ENCODE measurements around the gene KRT79.

KRT79 gene

GRCh38 chr12:52798671-52799504, 35.2 kb downstream of the KRT79 start:
- Histone ChIP-seq H3K27ac (replicated peaks) (no peak overlapping the region), H3K4me3 (replicated peaks; ENCODE audit: insufficient read depth, low read length) (no peak overlapping the region), H3K27me3 (ENCODE audit: insufficient read depth, poor library complexity, severe bottlenecking) (no peaks in the 10 kb centered on the region)
- no peak for TF ChIP-seq SPI1 (IDR thresholded peaks at IDR 0.05; ENCODE audit: borderline replicate concordance, low read depth)
- no peak for DNase-seq (ENCODE audit: low read depth in 1 of 2, low spot score in 1 of 2)

- Histone ChIP-seq H3K27ac (replicated peaks) (no peak overlapping the region), H3K27me3 (ENCODE audit: insufficient read depth, poor library complexity, severe bottlenecking) (no peaks in the 10 kb centered on the region), H3K4me3 (replicated peaks; ENCODE audit: insufficient read depth, low read length) (no peak overlapping the region)
- no peak for DNase-seq (ENCODE audit: low read depth in 1 of 2, low spot score in 1 of 2)
- TF ChIP-seq CTCF (IDR thresholded peaks at IDR 0.05; ENCODE audit: insufficient read depth, low read length) (no peak), POLR2AphosphoS5 (IDR thresholded peaks at IDR 0.05; ENCODE audit: low read depth) (no peak), REST (IDR thresholded peaks at IDR 0.05; ENCODE audit: insufficient replicate concordance, low read depth) (no peak), GABPA (IDR thresholded peaks at IDR 0.05; ENCODE audit: low read depth) (no peak), SPI1 (IDR thresholded peaks at IDR 0.05; ENCODE audit: borderline replicate concordance, low read depth) (no peak)
Measured at GRCh38 chr12:52798003-52798670, 36.0 kb downstream of the KRT79 start.

- Histone ChIP-seq H3K27me3 (ENCODE audit: insufficient read depth, poor library complexity, severe bottlenecking) (no peaks in the 10 kb centered on the region), H3K4me3 (replicated peaks; ENCODE audit: insufficient read depth, low read length) (no peak overlapping the region), H3K27ac (replicated peaks) (no peak overlapping the region)
- TF ChIP-seq POLR2AphosphoS5 (IDR thresholded peaks at IDR 0.05; ENCODE audit: low read depth) (no peak), REST (IDR thresholded peaks at IDR 0.05; ENCODE audit: insufficient replicate concordance, low read depth) (no peak), SPI1 (IDR thresholded peaks at IDR 0.05; ENCODE audit: borderline replicate concordance, low read depth) (no peak), GABPA (IDR thresholded peaks at IDR 0.05; ENCODE audit: low read depth) (no peak), CTCF (IDR thresholded peaks at IDR 0.05; ENCODE audit: insufficient read depth, low read length) (no peak)
- DNase-seq (ENCODE audit: low read depth in 1 of 2, low spot score in 1 of 2) = no peak
Measured at GRCh38 chr12:52797529-52797894, 36.6 kb downstream of the KRT79 start.

GRCh38 chr12:52796839-52797528, 37.1 kb downstream of the KRT79 start:
- TF ChIP-seq REST (IDR thresholded peaks at IDR 0.05; ENCODE audit: insufficient replicate concordance, low read depth) = no peak
- DNase-seq (ENCODE audit: low read depth in 1 of 2, low spot score in 1 of 2) = no peak
- no peaks in the 10 kb centered on the region for H3K27me3 ChIP-seq (ENCODE audit: insufficient read depth, poor library complexity, severe bottlenecking)
- no peak overlapping the region for H3K4me3 ChIP-seq (replicated peaks; ENCODE audit: insufficient read depth, low read length)
- no peak overlapping the region for H3K27ac ChIP-seq (replicated peaks)
